Ascending aorta (tissue), 2 donors: ENCODE results near the gene TNIP2. TPM values are rescaled to one million over a fixed set of nuclear protein-coding genes. Genes with fewer than 3 reads are reported as not detected.
"Not testable (repeated sequence)": the region's sequence is repeated elsewhere in the genome, so short reads cannot be mapped to it uniquely, and the experiment has no call there.

ENCODE experiments used
- DNase-seq, 2 donors: peaks; one replicate each; pipeline ENCODE4 v3.0.0-alpha.2; 2019; ENCODE audit warnings: low spot score in 2 of 2
- H3K27ac ChIP-seq, 2 donors: fragments of 200-600 bp; sonication (generic); one replicate each; pipeline ENCODE4 v1.5.1; 2016 to 2017; ENCODE audit warnings: mild to moderate bottlenecking in 1 of 2
- H3K27me3 ChIP-seq: fragments of 200-600 bp; sonication (generic); one replicate; pipeline ENCODE4 v1.5.1; 2017
- H3K36me3 ChIP-seq, 2 donors: fragments of 200-600 bp; sonication (generic); one replicate each; pipeline ENCODE4 v1.5.1; 2016
- H3K4me1 ChIP-seq, 2 donors: fragments of 200-600 bp; sonication (generic); one replicate each; pipeline ENCODE4 v1.5.1; 2016 to 2017; ENCODE audit warnings: mild to moderate bottlenecking in 1 of 2
- H3K4me3 ChIP-seq, 2 donors: fragments of 200-600 bp; sonication (generic); one replicate each; pipeline ENCODE4 v1.5.1; 2016 to 2017; ENCODE audit warnings: mild to moderate bottlenecking in 1 of 2
- H3K9me3 ChIP-seq, 2 donors: fragments of 200-600 bp; sonication (generic); one replicate each; pipeline ENCODE4 v1.5.1; 2016
- intact Hi-C: fragments of 100-400 bp; cut with DNase I; formaldehyde crosslinking; loops from one replicate; pipeline ENCODE4 v1.15.1; 2023
- total RNA-seq: library from RNA; depleted of rRNA; stranded (reverse); fragments of >200 nt; gene quantifications from one replicate; pipeline ENCODE4 v1.1.0, GENCODE V29; 2016
- TF ChIP-seq, protein P1 (sequence below), 3 experiments: fragments of 200-600 bp in 2 of 3; fragments of 450-650 bp in 1 of 3; sonication (generic) in 2 of 3; IDR thresholded peaks; one replicate each; pipeline ENCODE4 v1.5.1; 2016 to 2019; ENCODE audit warnings: antibody characterized with exemption in 3 of 3, mild to moderate bottlenecking in 1 of 3, moderate library complexity in 1 of 3

TNIP2 gene
- total RNA-seq, 1 donor from 2014 or later = 65.6 TPM

DNA sequence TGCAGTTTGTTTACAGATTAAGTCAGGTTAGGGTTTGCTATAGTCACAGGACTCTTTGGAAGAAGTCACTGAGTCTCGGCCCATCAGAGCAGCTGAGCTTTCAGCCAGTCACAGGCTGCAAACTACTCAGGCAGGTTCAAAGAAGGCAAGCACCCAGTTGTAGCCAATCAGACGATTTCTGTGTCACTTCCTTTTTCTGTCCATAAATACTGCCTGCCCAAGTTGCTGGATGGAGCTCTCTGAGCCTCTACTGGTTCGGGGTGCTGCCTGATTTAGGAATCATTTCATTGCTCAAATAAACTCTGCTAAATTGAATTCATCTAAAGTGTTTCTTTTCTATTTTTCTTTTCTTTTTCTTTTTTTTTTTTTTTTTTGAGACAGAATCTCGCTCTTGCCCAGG, 29.5 kb upstream of the TNIP2 start:
- H3K4me1 ChIP-seq = peaks cover 8 to 15% of the 10 kb centered on the region in 2 donors
- DNase-seq = no peak
- H3K4me3 ChIP-seq = no peak overlapping the region
- TF ChIP-seq, protein P1, sequence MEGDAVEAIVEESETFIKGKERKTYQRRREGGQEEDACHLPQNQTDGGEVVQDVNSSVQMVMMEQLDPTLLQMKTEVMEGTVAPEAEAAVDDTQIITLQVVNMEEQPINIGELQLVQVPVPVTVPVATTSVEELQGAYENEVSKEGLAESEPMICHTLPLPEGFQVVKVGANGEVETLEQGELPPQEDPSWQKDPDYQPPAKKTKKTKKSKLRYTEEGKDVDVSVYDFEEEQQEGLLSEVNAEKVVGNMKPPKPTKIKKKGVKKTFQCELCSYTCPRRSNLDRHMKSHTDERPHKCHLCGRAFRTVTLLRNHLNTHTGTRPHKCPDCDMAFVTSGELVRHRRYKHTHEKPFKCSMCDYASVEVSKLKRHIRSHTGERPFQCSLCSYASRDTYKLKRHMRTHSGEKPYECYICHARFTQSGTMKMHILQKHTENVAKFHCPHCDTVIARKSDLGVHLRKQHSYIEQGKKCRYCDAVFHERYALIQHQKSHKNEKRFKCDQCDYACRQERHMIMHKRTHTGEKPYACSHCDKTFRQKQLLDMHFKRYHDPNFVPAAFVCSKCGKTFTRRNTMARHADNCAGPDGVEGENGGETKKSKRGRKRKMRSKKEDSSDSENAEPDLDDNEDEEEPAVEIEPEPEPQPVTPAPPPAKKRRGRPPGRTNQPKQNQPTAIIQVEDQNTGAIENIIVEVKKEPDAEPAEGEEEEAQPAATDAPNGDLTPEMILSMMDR (IDR thresholded peaks at IDR 0.05) = no peak
- H3K9me3 ChIP-seq = no peaks in the 10 kb centered on the region
- intact Hi-C loops = no loop called here
- H3K27ac ChIP-seq = no peak overlapping the region
- H3K27me3 ChIP-seq = no peaks in the 10 kb centered on the region
- no peaks in the 10 kb centered on the region for H3K36me3 ChIP-seq

DNA sequence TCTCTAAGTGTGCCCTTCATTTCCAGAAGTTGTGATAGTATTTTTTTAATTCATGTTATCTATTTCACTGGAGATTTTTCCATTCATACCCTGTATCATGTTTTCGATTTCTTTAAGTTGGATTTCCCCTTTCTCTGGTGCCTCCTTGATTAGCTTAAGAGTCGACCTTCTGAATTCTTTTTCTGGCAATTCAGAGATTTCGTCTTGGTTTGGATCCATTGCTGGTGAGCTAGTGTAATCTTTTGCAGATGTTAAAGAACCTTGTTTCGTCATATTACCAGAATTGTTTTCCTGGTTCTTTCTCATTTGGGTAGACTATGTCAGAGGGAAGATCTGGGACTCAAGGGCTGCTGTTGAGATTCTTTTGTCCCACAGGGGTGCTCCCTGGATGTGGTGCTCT, 27.7 kb upstream of the TNIP2 start:
- TF ChIP-seq, protein P1 (IDR thresholded peaks at IDR 0.05) = no peak
- Histone ChIP-seq H3K4me3 (no peak overlapping the region), H3K27ac (no peak overlapping the region), H3K36me3 (no peaks in the 10 kb centered on the region), H3K27me3 (no peaks in the 10 kb centered on the region), H3K4me1 (peaks cover 8 to 15% of the 10 kb centered on the region in 2 donors), H3K9me3 (no peaks in the 10 kb centered on the region)
- intact Hi-C loops = no loop called here
- DNase-seq = no peak

DNA sequence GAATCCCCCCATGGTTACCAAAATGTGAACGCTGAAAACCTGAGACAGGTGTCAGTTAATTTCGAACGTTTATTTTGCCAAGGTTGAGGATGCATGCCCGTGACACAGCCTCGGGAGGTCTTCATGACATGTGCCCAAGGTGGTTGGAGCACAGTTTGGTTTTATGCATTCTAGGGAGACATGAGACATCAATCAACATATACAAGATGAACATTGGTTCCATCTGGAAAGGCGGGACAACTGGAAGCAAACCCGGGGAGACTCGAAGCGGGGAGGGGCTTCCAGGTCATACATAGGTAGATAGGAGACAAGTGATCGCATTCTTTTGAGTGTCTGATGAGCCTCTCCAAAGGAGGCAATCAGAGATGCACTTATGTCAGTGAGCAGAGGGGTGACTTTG, 25.8 kb upstream of the TNIP2 start:
- intact Hi-C loops = no loop called here

DNA sequence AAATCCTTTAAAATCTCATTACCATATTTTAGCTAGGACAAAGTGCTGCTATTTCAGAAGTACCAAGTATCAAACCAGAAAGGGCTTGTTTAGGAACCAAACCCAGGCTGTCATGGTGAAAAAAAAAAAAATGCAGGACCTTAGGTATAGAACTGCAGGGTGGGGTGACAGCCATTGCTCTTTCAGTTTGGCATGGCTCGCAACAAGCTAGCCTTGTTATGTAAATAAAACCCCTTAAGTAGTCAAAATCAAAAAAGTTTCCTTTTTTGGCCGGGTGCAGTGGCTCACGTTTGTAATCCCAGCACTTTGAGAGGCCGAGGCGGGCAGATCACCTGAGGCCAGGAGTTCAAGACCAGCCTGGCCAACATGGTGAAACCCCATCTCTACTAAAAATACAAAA, 24.5 kb upstream of the TNIP2 start:
- H3K27ac ChIP-seq, H3K4me1 ChIP-seq, H3K4me3 ChIP-seq, H3K27me3 ChIP-seq, H3K36me3 ChIP-seq, DNase-seq, H3K9me3 ChIP-seq, intact Hi-C loops: not testable (repeated sequence)

More for the DNA sequence above, 25.8 kb upstream of the TNIP2 start:
- H3K36me3 ChIP-seq = no peaks in the 10 kb centered on the region
- no peaks in the 10 kb centered on the region for H3K9me3 ChIP-seq
- H3K27ac ChIP-seq = no peak overlapping the region
- H3K4me1 ChIP-seq = no peaks in the 10 kb centered on the region
- TF ChIP-seq, protein P1 (IDR thresholded peaks at IDR 0.05) = no peak
- no peak for DNase-seq
- no peaks in the 10 kb centered on the region for H3K27me3 ChIP-seq
- H3K4me3 ChIP-seq = no peak overlapping the region

DNA sequence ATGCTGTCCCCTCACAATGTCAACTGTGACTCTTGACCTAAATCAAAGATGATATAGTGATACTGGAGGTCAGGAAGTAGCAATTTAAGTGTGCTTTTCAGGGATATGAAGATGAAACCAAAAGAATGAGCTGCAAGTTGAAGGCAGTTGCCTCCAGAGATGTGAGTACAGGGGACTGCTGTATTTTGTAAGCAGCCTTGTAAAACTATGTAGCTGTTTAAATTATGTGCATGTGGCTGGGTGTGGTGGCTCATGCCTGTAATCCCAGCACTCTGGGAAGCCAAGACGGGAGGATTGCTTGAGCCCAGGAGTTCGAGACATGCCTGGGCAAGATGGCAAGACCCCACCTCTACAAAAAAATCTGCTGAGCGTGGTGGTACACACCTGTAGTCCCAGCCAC, 15.1 kb upstream of the TNIP2 start:
- Histone ChIP-seq H3K27me3 (no peaks in the 10 kb centered on the region), H3K4me1 (no peaks in the 10 kb centered on the region), H3K36me3 (no peaks in the 10 kb centered on the region), H3K27ac (no peak overlapping the region), H3K9me3 (no peaks in the 10 kb centered on the region), H3K4me3 (no peak overlapping the region)
- DNase-seq = peak in 1 of 2 donors; percentile 30
- TF ChIP-seq, protein P1 (IDR thresholded peaks at IDR 0.05) = no peak
- intact Hi-C loops = no loop called here

DNA sequence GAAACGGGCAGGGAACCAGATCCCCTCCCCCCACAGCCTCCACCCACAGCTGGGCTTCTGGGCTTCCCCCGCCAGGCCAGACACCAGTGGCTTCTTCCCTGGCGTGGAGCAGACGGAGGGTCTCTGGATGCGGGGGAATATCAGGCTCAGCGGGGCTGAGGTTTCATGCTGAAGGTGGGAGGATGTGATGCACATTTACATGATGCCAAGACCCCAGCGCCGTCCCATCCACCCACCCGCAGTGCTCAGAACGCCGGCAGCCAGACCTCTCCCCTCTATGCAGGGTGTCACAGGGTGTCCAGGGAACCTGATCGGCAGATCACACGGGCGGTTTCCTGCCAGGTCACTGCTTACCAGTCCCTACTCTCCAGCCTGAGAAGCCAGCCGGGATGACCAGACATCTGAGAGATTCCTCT, 12.8 kb upstream of the TNIP2 start:
- Histone ChIP-seq H3K4me3 (no peak overlapping the region), H3K27me3 (no peaks in the 10 kb centered on the region), H3K4me1 (no peaks in the 10 kb centered on the region), H3K9me3 (no peaks in the 10 kb centered on the region), H3K36me3 (no peaks in the 10 kb centered on the region), H3K27ac (no peak overlapping the region)
- DNase-seq = peak in 1 of 2 donors; percentile 47
- intact Hi-C loops = loop anchor here (10.0 kb wide), 1 partner anchor 526 kb away; the partner anchor contains the start of gene RGS12
- TF ChIP-seq, protein P1 (IDR thresholded peaks at IDR 0.05) = no peak
